IMR-90 (cell line): ENCODE measurements around the gene DISC1. TPM values are rescaled to one million over a fixed set of nuclear protein-coding genes. Genes with fewer than 3 reads are reported as not detected.

Experiments
- ATAC-seq: fragments of 200-7000 bp; cut with Tn5 transposase; 2 replicates; pipeline ENCODE4 v1.9.1; 2020; ENCODE audit warnings: low read depth, mild to moderate bottlenecking, moderate library complexity
- BruUV-seq: library from RNA; stranded (reverse); fragments of 400-500 nt; replicated peaks from 2 replicates; lab custom pipeline; 2021; lab: Mats Ljungman, UMichigan
- CTCF ChIA-PET: fragments of 300-600 bp; formaldehyde crosslinking; extraction: SDS; loops from one replicate; lab custom pipeline; 2021; ENCODE audit warnings: antibody characterized with exemption; lab: Yijun Ruan, JAX
- POLR2A ChIA-PET: fragments of 300-600 bp; sonication (Branson Sonifier 250); formaldehyde crosslinking; loops from one replicate; lab custom pipeline; 2022; ENCODE audit warnings: antibody characterized with exemption; ENCODE audit not compliant: unreplicated experiment; lab: Charles Lee
- DNase-seq: peaks from one replicate; pipeline ENCODE4 v3.0.0; 2013
- H2AFZ ChIP-seq: replicated peaks from 2 replicates; pipeline ENCODE3; 2013; ENCODE audit warnings: low read length, mild to moderate bottlenecking; ENCODE audit not compliant: poor library complexity
- H2AK5ac ChIP-seq: 2 replicates; pipeline ENCODE4 v1.6.1; 2013; ENCODE audit warnings: low read depth, low read length, inconsistent platforms
- H2AK9ac ChIP-seq: replicated peaks from 2 replicates; pipeline ENCODE3; 2013; ENCODE audit warnings: mild to moderate bottlenecking, low read depth, low read length, moderate library complexity; ENCODE audit not compliant: poor library complexity
- H2BK120ac ChIP-seq: 2 replicates; pipeline ENCODE4 v1.6.1; 2013; ENCODE audit warnings: low read depth, low read length, inconsistent platforms
- H2BK15ac ChIP-seq: 3 replicates; pipeline ENCODE4 v1.6.1; 2013; ENCODE audit warnings: low read depth, low read length, inconsistent platforms
- H2BK20ac ChIP-seq: 2 replicates; pipeline ENCODE4 v1.6.1; 2013; ENCODE audit warnings: low read depth, mild to moderate bottlenecking, inconsistent platforms, low read length, moderate library complexity
- H2BK5ac ChIP-seq: 2 replicates; pipeline ENCODE4 v1.6.1; 2013; ENCODE audit warnings: mild to moderate bottlenecking, low read depth, low read length, inconsistent platforms; ENCODE audit not compliant: poor library complexity, severe bottlenecking
- H3K14ac ChIP-seq: replicated peaks from 2 replicates; pipeline ENCODE4 v1.6.1; 2013; ENCODE audit warnings: low read depth, low read length, inconsistent platforms
- H3K18ac ChIP-seq: 2 replicates; pipeline ENCODE4 v1.6.1; 2013; ENCODE audit warnings: low read depth, low read length, control low read depth
- H3K23ac ChIP-seq: 2 replicates; pipeline ENCODE4 v1.6.1; 2013; ENCODE audit warnings: low read depth, low read length, inconsistent platforms
- H3K27ac ChIP-seq: 2 replicates; pipeline ENCODE4 v1.5.1; 2013; ENCODE audit warnings: mild to moderate bottlenecking, control low read depth, low read length; ENCODE audit not compliant: insufficient read depth
- H3K27me3 ChIP-seq: 2 replicates; pipeline ENCODE4 v1.6.1; 2013; ENCODE audit warnings: low read length; ENCODE audit not compliant: control insufficient read depth, insufficient read depth
- H3K36me3 ChIP-seq: 2 replicates; pipeline ENCODE4 v1.6.1; 2013; ENCODE audit warnings: low read length, mixed read lengths; ENCODE audit not compliant: control insufficient read depth, insufficient read depth
- H3K4ac ChIP-seq: 2 replicates; pipeline ENCODE4 v1.6.1; 2013; ENCODE audit warnings: low read depth, low read length, inconsistent platforms
- H3K4me1 ChIP-seq: 2 replicates; pipeline ENCODE4 v1.6.1; 2013; ENCODE audit warnings: low read length, mixed read lengths; ENCODE audit not compliant: control insufficient read depth, insufficient read depth
- H3K4me2 ChIP-seq: 2 replicates; pipeline ENCODE4 v1.6.1; 2013; ENCODE audit warnings: low read depth, mild to moderate bottlenecking, control low read depth, low read length, moderate library complexity
- H3K4me3 ChIP-seq: 2 replicates; pipeline ENCODE4 v1.5.1; 2013; ENCODE audit warnings: low read depth, mild to moderate bottlenecking, control low read depth, low read length, moderate library complexity; ENCODE audit not compliant: insufficient read depth
- H3K56ac ChIP-seq: 2 replicates; pipeline ENCODE4 v1.6.1; 2013; ENCODE audit warnings: low read length, inconsistent platforms; ENCODE audit not compliant: insufficient read depth; ENCODE audit errors: extremely low read depth
- H3K79me1 ChIP-seq, 2 experiments: 2 replicates each; pipeline ENCODE4 v1.6.1; 2013; ENCODE audit warnings: low read length in 2 of 2, inconsistent platforms in 1 of 2, low read depth in 1 of 2
- H3K9ac ChIP-seq: 2 replicates; pipeline ENCODE4 v1.6.1; 2013; ENCODE audit warnings: low read depth, low read length, control low read depth
- H3K9me1 ChIP-seq: 2 replicates; pipeline ENCODE4 v1.6.1; 2013; ENCODE audit warnings: low read length, inconsistent platforms; ENCODE audit not compliant: insufficient read depth
- H3K9me3 ChIP-seq: 2 replicates; pipeline ENCODE4 v1.6.1; 2013; ENCODE audit warnings: low read length; ENCODE audit not compliant: control insufficient read depth, insufficient read depth
- H4K20me1 ChIP-seq: 2 replicates; pipeline ENCODE4 v1.6.1; 2013; ENCODE audit warnings: low read length, inconsistent platforms; ENCODE audit not compliant: insufficient read depth
- H4K5ac ChIP-seq: 2 replicates; pipeline ENCODE4 v1.6.1; 2013; ENCODE audit warnings: mild to moderate bottlenecking, low read depth, low read length, control low read depth
- H4K8ac ChIP-seq, 2 experiments: 2 replicates each; pipeline ENCODE4 v1.6.1; 2013; ENCODE audit warnings: low read depth in 2 of 2, low read length in 2 of 2, control low read depth in 1 of 2, inconsistent platforms in 1 of 2
- H4K91ac ChIP-seq: 2 replicates; pipeline ENCODE4 v1.6.1; 2013; ENCODE audit warnings: low read depth, low read length, inconsistent platforms; ENCODE audit not compliant: insufficient read depth
- BHLHE40 ChIP-seq: fragments of 150-350 bp; IDR thresholded peaks from 2 replicates; pipeline ENCODE4 v1.6.1; 2016; ENCODE audit warnings: mild to moderate bottlenecking, low read depth, low read length
- CEBPB ChIP-seq: IDR thresholded peaks from 2 replicates; pipeline ENCODE4 v1.6.1; 2012; ENCODE audit warnings: low read depth, low read length, improper control_type of control experiment
- MAZ ChIP-seq: IDR thresholded peaks from 2 replicates; pipeline ENCODE4 v1.6.1; 2012; ENCODE audit warnings: low read depth, mild to moderate bottlenecking, low read length, improper control_type of control experiment, moderate library complexity, borderline replicate concordance
- MXI1 ChIP-seq: IDR thresholded peaks from 2 replicates; pipeline ENCODE4 v1.6.1; 2012; ENCODE audit warnings: low read depth, mild to moderate bottlenecking, low read length, moderate library complexity, borderline replicate concordance
- RAD21 ChIP-seq: IDR thresholded peaks from 2 replicates; pipeline ENCODE4 v1.6.1; 2012; ENCODE audit warnings: low read length, improper control_type of control experiment
- RCOR1 ChIP-seq: IDR thresholded peaks from 2 replicates; pipeline ENCODE4 v1.6.1; 2012; ENCODE audit warnings: mild to moderate bottlenecking, low read length, improper control_type of control experiment; ENCODE audit not compliant: insufficient replicate concordance
- WGBS, 2 experiments: methylation state at CpG; one replicate each; pipeline versions ENCODE4 v1.1.5 to v1.1.7; 2013; ENCODE audit warnings: missing lambda C conversion rate in 2 of 2; ENCODE audit not compliant: insufficient read length in 1 of 2; ENCODE audit errors: extremely low coverage in 2 of 2; 5-methylcytosine and 5-hydroxymethylcytosine counted together
- dilution Hi-C: fragments of 300-500 bp; cut with HindIII; formaldehyde crosslinking; loops from one replicate; pipeline ENCODE4 v1.14.3; 2018; ENCODE audit warnings: low sequenced_read_pairs; ENCODE audit not compliant: unreplicated experiment
- in situ Hi-C: fragments of 300-500 bp; cut with MboI; formaldehyde crosslinking; loops from 3 replicates; pipeline ENCODE4 v1.14.3; 2019; ENCODE audit warnings: low sequenced_read_pairs, inconsistent platforms, mixed read lengths
- intact Hi-C: fragments of 100-400 bp; cut with micrococcal nuclease; formaldehyde crosslinking; loops from 2 replicates; pipeline ENCODE4 v1.10.0; 2022
- polyA plus RNA-seq, 3 experiments: library from polyadenylated mRNA; depleted of rRNA; stranded (reverse); fragments of >200 nt; gene quantifications; 2 replicates each; pipeline ENCODE4 v1.2.3, GENCODE V29; 2012; ENCODE audit warnings: low replicate concordance in 1 of 3
- total RNA-seq: library from RNA; depleted of rRNA; stranded (reverse); fragments of >200 nt; gene quantifications from 2 replicates; pipeline ENCODE4 v1.2.3, GENCODE V29; 2012
- TF ChIP-seq, protein P1 (sequence below): fragments of 150-350 bp; IDR thresholded peaks from 2 replicates; pipeline ENCODE4 v1.6.1; 2017; ENCODE audit warnings: mild to moderate bottlenecking, antibody characterized with exemption, low read length, low read depth

Gene DISC1
- total and polyA plus RNA-seq, 2 of the 4 experiments (the other 2 are of a cell fraction) = 2.2 to 7.0 TPM

DNA sequence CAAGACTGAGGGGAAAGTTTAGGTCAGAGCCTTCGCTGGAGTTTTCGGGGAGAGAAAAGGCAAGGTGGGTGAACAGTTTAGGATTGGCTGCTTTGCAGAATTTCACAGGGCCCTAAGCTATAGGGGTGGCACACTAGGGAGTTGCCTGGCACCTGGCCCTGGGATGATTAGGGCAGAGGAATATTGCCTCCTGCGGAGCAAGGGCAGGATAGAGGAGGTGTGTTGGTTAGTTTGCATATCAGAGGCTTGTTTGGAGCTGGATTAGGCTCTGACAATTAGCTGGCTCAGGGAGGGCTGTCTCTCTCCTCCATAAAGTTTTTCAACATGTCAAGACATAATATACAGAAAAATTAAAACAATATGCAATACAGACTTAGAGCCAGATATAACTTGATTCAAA is 436.4 kb downstream of the DISC1 start:
- H2AK5ac ChIP-seq = no peak overlapping the region
- no peak overlapping the region for H2BK15ac ChIP-seq
- H4K5ac ChIP-seq = no peak overlapping the region
- H3K9me3 ChIP-seq = no peaks in the 10 kb centered on the region
- H4K91ac ChIP-seq = no peak overlapping the region
- no peak overlapping the region for H4K8ac ChIP-seq
- dilution Hi-C loops (no loop called here), intact Hi-C loops (no loop called here), in situ Hi-C loops (no loop called here)
- TF ChIP-seq, protein P1, sequence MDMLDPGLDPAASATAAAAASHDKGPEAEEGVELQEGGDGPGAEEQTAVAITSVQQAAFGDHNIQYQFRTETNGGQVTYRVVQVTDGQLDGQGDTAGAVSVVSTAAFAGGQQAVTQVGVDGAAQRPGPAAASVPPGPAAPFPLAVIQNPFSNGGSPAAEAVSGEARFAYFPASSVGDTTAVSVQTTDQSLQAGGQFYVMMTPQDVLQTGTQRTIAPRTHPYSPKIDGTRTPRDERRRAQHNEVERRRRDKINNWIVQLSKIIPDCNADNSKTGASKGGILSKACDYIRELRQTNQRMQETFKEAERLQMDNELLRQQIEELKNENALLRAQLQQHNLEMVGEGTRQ = no peak
- no peak for TF ChIP-seq MAZ
- TF ChIP-seq RAD21 = no peak
- no peak for TF ChIP-seq MXI1
- no peak for TF ChIP-seq RCOR1
- no peak for TF ChIP-seq CEBPB
- TF ChIP-seq BHLHE40 = no peak
- H3K14ac ChIP-seq = no peak overlapping the region
- no peak overlapping the region for H3K23ac ChIP-seq
- H3K9me1 ChIP-seq = 0 out of 2 replicates have a peak, but pooled peaks cover 3% of the 10 kb centered on the region
- H3K4me2 ChIP-seq = no peak overlapping the region
- H3K18ac ChIP-seq = no peak overlapping the region
- DNase-seq (no peak), ATAC-seq (no peak)
- no peaks in the 10 kb centered on the region for H3K36me3 ChIP-seq
- no peak overlapping the region for H2BK20ac ChIP-seq
- no peak overlapping the region for H3K4ac ChIP-seq
- H2AK9ac ChIP-seq = no peak overlapping the region
- H4K20me1 ChIP-seq = no peaks in the 10 kb centered on the region
- no peaks in the 10 kb centered on the region for H3K27me3 ChIP-seq
- no peaks in the 10 kb centered on the region for H3K79me1 ChIP-seq
- H2BK5ac ChIP-seq = no peak overlapping the region
- 100% methylated on average over 1 of the region's 3 CpGs; no CpG with 5 or more reads in 1 of the 2 experiments for WGBS, 2 experiments
- no peak overlapping the region for H3K9ac ChIP-seq
- ChIA-PET POLR2A (no interaction called here), CTCF (no interaction called here)
- no peak overlapping the region for H3K56ac ChIP-seq
- peak overlapping the region; percentile 24 for H2AFZ ChIP-seq
- H3K4me3 ChIP-seq = no peak overlapping the region
- no peak overlapping the region for H2BK120ac ChIP-seq
- H3K27ac ChIP-seq = no peak overlapping the region
- no TSS peak for BruUV-seq
- H3K4me1 ChIP-seq = no peaks in the 10 kb centered on the region
